Posterior cingulate gyrus (tissue), 11 donors: ENCODE results near the gene ERVFRD-1.

Experiments used
- DNase-seq, 10 donors: peaks; one replicate each; pipeline versions ENCODE4 v3.0.0 to v3.0.0-alpha.2; 2020 to 2021; ENCODE audit warnings: mixed read lengths in 3 of 10
- intact Hi-C: fragments of 100-400 bp; cut with DNase I; formaldehyde crosslinking; loops from one replicate; pipeline ENCODE4 v1.15.1; 2023

Gene ERVFRD-1

GRCh38 chr6:11110921-11111768 lies at the start of gene ERVFRD-1:
ERVFRD-1 (minus strand) TSS chr6:11111725; CDS start chr6:11105310, 6,415 bp downstream.
- intact Hi-C loops: no loop called here
- DNase-seq: no peak

- DNase-seq: no peak
- intact Hi-C loops: no loop called here
Observed at GRCh38 chr6:11160199-11160598, 48.7 kb upstream of the ERVFRD-1 start.

GRCh38 chr6:11155589-11155988 lies 44.1 kb upstream of the ERVFRD-1 start:
- intact Hi-C loops: no loop called here
- DNase-seq: no peak

- no peak for DNase-seq
- intact Hi-C loops: no loop called here
Observed at GRCh38 chr6:11153447-11153846, 41.9 kb upstream of the ERVFRD-1 start.

- intact Hi-C loops: no loop called here
- no peak for DNase-seq
Observed at GRCh38 chr6:11152581-11152980, 41.1 kb upstream of the ERVFRD-1 start.

- intact Hi-C loops: no loop called here
- no peak for DNase-seq
Observed at GRCh38 chr6:11151488-11151887, 40.0 kb upstream of the ERVFRD-1 start.

- intact Hi-C loops: no loop called here
- no peak for DNase-seq
Observed at GRCh38 chr6:11149551-11149950, 38.0 kb upstream of the ERVFRD-1 start.

- intact Hi-C loops: no loop called here
- peak in 1 of 10 donors; percentile 39 for DNase-seq
Observed at GRCh38 chr6:11146117-11146826, 34.7 kb upstream of the ERVFRD-1 start.

- intact Hi-C loops: loop anchor here (1.0 to 2.0 kb wide), 2 partner anchors 352 to 430 kb away; no protein-coding TSS in a partner anchor
- DNase-seq: peak; percentile 55 to 96 (median 82)
Observed at GRCh38 chr6:11144393-11144851, 32.9 kb upstream of the ERVFRD-1 start.

GRCh38 chr6:11143394-11144371 lies 32.2 kb upstream of the ERVFRD-1 start:
- intact Hi-C loops: loop anchor here (1.0 to 2.0 kb wide), 2 partner anchors 353 to 431 kb away; no protein-coding TSS in a partner anchor
- DNase-seq: peak in 1 of 10 donors; percentile 75

- intact Hi-C loops: no loop called here
Observed at GRCh38 chr6:11142296-11143027, 30.9 kb upstream of the ERVFRD-1 start.

GRCh38 chr6:11141295-11141694 lies 29.8 kb upstream of the ERVFRD-1 start:
- intact Hi-C loops: no loop called here
- no peak for DNase-seq

More at GRCh38 chr6:11142296-11143027, 30.9 kb upstream of the ERVFRD-1 start:
- no peak for DNase-seq

GRCh38 chr6:11140056-11140455 lies 28.5 kb upstream of the ERVFRD-1 start:
- intact Hi-C loops: no loop called here
- no peak for DNase-seq

- intact Hi-C loops: no loop called here
- no peak for DNase-seq
Observed at GRCh38 chr6:11139051-11139960, 27.8 kb upstream of the ERVFRD-1 start.

- no peak for DNase-seq
- intact Hi-C loops: no loop called here
Observed at GRCh38 chr6:11136809-11137208, 25.3 kb upstream of the ERVFRD-1 start.

- intact Hi-C loops: no loop called here
Observed at GRCh38 chr6:11133281-11133680, 21.8 kb upstream of the ERVFRD-1 start.

GRCh38 chr6:11132194-11132888 lies 20.8 kb upstream of the ERVFRD-1 start:
- intact Hi-C loops: no loop called here
- no peak for DNase-seq

More at GRCh38 chr6:11133281-11133680, 21.8 kb upstream of the ERVFRD-1 start:
- DNase-seq: no peak

GRCh38 chr6:11130605-11131004 lies 19.1 kb upstream of the ERVFRD-1 start:
- intact Hi-C loops: no loop called here
- no peak for DNase-seq
